Measurements from ENCODE around the gene KRTAP9-7. TPM values are rescaled to one million over a fixed set of nuclear protein-coding genes. Genes with fewer than 3 reads are reported as not detected.

The KRTAP9-7 gene
- total RNA-seq, 2 experiments from 2014 or later: not detected

GRCh38 chr17:41287050-41287449, 11.6 kb downstream of the KRTAP9-7 start:
- Mint-ChIP-seq H3K9me3 (no peaks in the 10 kb centered on the region), H3K4me3 (no peak overlapping the region), H3K27me3 (peaks cover 2% of the 10 kb centered on the region), H3K4me1 (ENCODE audit: low read depth) (peaks cover 8% of the 10 kb centered on the region), H3K36me3 (no peaks in the 10 kb centered on the region), H3K27ac (no peak overlapping the region)
- ChIA-PET CTCF (interaction anchor here (1.3 to 1.9 kb wide), 2 partner anchors 35 to 209 kb away, joined by 3 to 5 read pairs; no protein-coding TSS in a partner anchor), POLR2A (no interaction called here)
- intact Hi-C loops (cut with micrococcal nuclease): no loop called here
- DNase-seq: no peak

DNA sequence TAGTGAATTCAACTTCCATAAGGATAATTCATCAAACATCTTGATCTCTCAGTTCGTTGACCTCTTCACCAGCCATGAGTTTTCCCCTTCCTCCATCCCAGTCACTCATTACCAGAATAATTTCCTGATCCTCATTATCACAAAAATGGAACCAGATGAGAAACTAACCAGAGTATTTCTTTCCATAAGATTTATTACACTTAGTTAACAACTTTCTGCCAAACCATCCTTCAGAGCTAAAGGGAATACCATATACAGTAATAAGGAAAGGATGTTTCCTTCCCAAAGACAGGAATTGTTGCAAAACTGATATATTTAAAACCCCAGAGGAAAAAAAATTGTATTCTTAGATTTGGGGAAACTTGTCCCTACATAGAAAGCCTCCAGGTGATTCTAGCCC, 18.5 kb downstream of the KRTAP9-7 start:
- CTCF ChIA-PET: no interaction called here
- DNase-seq: no peak
- Mint-ChIP-seq H3K27ac (no peak overlapping the region), H3K9me3 (no peaks in the 10 kb centered on the region), H3K4me3 (no peak overlapping the region), H3K36me3 (no peaks in the 10 kb centered on the region), H3K27me3 (peaks cover 2% of the 10 kb centered on the region), H3K4me1 (ENCODE audit: low read depth) (no peaks in the 10 kb centered on the region)
- POLR2A ChIA-PET: no interaction called here
- intact Hi-C loops (cut with micrococcal nuclease): no loop called here

DNA sequence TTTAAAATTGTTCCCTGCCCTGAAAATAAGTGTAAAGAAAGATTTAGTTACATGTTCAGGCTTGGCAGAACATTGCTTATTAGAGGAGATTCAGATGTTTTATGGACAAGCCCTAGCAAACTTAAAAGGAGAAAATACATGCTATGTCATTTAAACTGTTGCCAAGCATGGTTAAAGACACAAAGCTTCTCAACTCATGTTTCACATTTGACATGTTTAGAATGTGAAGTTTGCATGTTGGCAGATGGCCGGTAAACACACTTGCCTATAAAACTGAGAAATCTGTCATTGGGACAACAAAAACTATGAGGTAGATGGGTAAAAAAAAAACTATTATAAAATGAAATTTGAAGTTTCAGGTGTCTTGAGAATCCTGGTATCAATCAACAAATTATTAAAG, 21.3 kb downstream of the KRTAP9-7 start:
- Mint-ChIP-seq H3K4me1 (ENCODE audit: low read depth) (peaks cover 3% of the 10 kb centered on the region), H3K27ac (no peak overlapping the region), H3K4me3 (no peak overlapping the region), H3K36me3 (no peaks in the 10 kb centered on the region), H3K9me3 (peaks cover 3% of the 10 kb centered on the region), H3K27me3 (no peaks in the 10 kb centered on the region)
- DNase-seq: no peak
- CTCF ChIA-PET: no interaction called here
- intact Hi-C loops (cut with micrococcal nuclease): no loop called here
- POLR2A ChIA-PET: no interaction called here

GRCh38 chr17:41298458-41299135, 23.1 kb downstream of the KRTAP9-7 start:
- ChIA-PET POLR2A (no interaction called here), CTCF (no interaction called here)
- intact Hi-C loops (cut with micrococcal nuclease): no loop called here
- Mint-ChIP-seq H3K27me3 (no peaks in the 10 kb centered on the region), H3K27ac (no peak overlapping the region), H3K4me1 (ENCODE audit: low read depth) (peaks cover 3% of the 10 kb centered on the region), H3K4me3 (no peak overlapping the region), H3K36me3 (no peaks in the 10 kb centered on the region), H3K9me3 (peaks cover 3% of the 10 kb centered on the region)
- DNase-seq: no peak

- no peaks in the 10 kb centered on the region for H3K27me3 Mint-ChIP-seq
- H3K27ac Mint-ChIP-seq: no peak overlapping the region
- CTCF ChIA-PET: no interaction called here
- intact Hi-C loops (cut with micrococcal nuclease): no loop called here
- POLR2A ChIA-PET: no interaction called here
- DNase-seq: no peak
- peaks cover 3% of the 10 kb centered on the region for H3K4me1 Mint-ChIP-seq (ENCODE audit: low read depth)
- no peak overlapping the region for H3K4me3 Mint-ChIP-seq
- peaks cover 3% of the 10 kb centered on the region for H3K9me3 Mint-ChIP-seq
- H3K36me3 Mint-ChIP-seq: no peaks in the 10 kb centered on the region
Observed at GRCh38 chr17:41301204-41301790, 25.8 kb downstream of the KRTAP9-7 start.

DNA sequence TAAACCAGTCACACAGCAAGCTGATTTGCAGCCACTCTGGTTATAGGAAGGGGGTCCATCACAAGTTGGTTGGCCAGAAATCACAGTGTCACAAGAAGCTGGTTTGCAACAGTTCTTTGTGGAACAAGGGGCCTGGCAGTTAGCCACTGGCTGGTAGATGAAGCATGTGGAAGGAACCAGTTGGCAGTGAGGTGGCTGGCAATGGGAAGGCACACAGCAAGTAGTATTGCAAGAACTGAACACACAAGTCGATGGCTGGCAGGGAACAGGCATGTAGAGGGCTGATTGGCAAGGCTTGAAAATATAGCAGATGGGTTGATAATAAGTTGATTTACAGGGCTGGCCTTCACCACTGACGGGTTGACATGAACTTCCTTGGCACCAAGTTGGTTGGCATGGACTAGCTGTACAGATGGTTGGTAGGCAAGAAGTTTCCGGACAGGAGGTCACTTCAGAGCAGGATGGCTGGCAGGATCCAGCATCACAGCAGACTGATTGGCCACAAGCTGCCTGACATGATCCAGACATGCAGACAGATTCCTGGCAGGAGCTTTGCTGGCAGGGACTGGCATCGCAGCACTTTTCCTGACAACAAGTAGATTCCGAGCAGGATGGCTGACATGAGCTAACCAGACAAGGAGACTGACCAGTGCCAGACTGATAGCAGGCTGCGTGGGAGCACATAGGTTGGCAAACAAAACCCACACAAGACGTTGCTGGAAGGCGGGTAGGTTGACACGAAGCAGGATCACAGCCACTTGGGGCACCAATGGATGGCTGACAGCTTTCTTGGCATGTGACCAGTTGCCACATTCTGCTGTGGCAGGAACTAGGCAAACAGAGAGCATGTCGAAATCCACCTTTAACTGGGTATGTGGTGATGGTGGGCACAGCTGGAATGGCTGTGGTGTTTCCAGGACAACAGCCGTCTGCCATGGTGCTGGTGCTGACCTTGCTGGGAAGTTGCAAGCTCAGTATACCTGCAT, 26.7 kb downstream of the KRTAP9-7 start, which contains the start of gene KRTAP29-1:
Gene KRTAP29-1 (minus strand): TSS at position 936 of the 986 bp plus-strand sequence. CDS start 0 bp downstream, at position 936.
- Mint-ChIP-seq H3K9me3 (peaks cover 3% of the 10 kb centered on the region), H3K27ac (no peak within 1 kb of the TSS), H3K4me1 (ENCODE audit: low read depth) (peaks cover 11% of the 10 kb centered on the region), H3K36me3 (no peaks in the 10 kb centered on the region), H3K27me3 (no peaks in the 10 kb centered on the region), H3K4me3 (no peak within 1 kb of the TSS)
- POLR2A ChIA-PET: no interaction called here
- CTCF ChIA-PET: no interaction called here
- no peak for DNase-seq
- intact Hi-C loops (cut with micrococcal nuclease): no loop called here

GRCh38 chr17:41302981-41303380, 27.5 kb downstream of the KRTAP9-7 start:
- H3K9me3 Mint-ChIP-seq: peaks cover 3% of the 10 kb centered on the region
- CTCF ChIA-PET: no interaction called here

GRCh38 chr17:41304091-41304490, 28.6 kb downstream of the KRTAP9-7 start:
- no peaks in the 10 kb centered on the region for H3K36me3 Mint-ChIP-seq
- ChIA-PET POLR2A (no interaction called here), CTCF (interaction anchor here (0.7 to 1.5 kb wide), 2 partner anchors 18 to 114 kb away, joined by 3 to 4 read pairs; no protein-coding TSS in a partner anchor)
- no peak overlapping the region for H3K4me3 Mint-ChIP-seq
- no peak for DNase-seq
- intact Hi-C loops (cut with micrococcal nuclease): no loop called here
- H3K9me3 Mint-ChIP-seq: peaks cover 3% of the 10 kb centered on the region
- peaks cover 30% of the 10 kb centered on the region for H3K4me1 Mint-ChIP-seq (ENCODE audit: low read depth)
- H3K27me3 Mint-ChIP-seq: no peaks in the 10 kb centered on the region
- H3K27ac Mint-ChIP-seq: no peak overlapping the region

More at GRCh38 chr17:41302981-41303380, 27.5 kb downstream of the KRTAP9-7 start:
- Mint-ChIP-seq H3K27ac (no peak overlapping the region), H3K4me3 (no peak overlapping the region), H3K36me3 (no peaks in the 10 kb centered on the region), H3K27me3 (no peaks in the 10 kb centered on the region), H3K4me1 (ENCODE audit: low read depth) (peaks cover 19% of the 10 kb centered on the region)
- POLR2A ChIA-PET: no interaction called here
- intact Hi-C loops (cut with micrococcal nuclease): no loop called here
- DNase-seq: no peak

DNA sequence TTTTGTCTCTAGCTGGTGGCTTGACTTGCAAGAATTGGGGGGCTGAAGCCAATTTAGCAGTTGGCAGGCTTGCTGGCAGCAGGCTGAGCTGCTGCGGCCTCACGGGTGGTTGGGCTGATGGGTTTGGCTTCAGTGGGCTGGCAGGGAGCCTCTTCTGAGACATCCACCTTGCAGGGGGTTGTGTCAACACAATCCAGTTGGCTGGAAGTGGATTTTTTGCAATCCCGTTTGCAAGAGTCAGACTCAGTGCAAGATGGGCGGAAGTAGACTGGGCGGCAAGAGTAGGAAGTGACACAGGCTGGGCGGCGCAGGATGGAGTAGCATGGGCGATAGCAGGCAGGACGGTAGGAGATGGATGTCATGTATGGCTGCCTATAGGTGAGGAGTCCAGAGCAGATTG, 32.1 kb downstream of the KRTAP9-7 start:
- H3K27me3 Mint-ChIP-seq: no peaks in the 10 kb centered on the region
- CTCF ChIA-PET: interaction anchor here (0.7 to 1.4 kb wide), 2 partner anchors 14 to 355 kb away, joined by 3 to 6 read pairs; no protein-coding TSS in a partner anchor
- H3K4me1 Mint-ChIP-seq (ENCODE audit: low read depth): peaks cover 46% of the 10 kb centered on the region
- H3K27ac Mint-ChIP-seq: peak overlapping the region; percentile 16
- intact Hi-C loops (cut with micrococcal nuclease): loop anchor here (2.0 kb wide), 2 partner anchors 15 to 31 kb away; no protein-coding TSS in a partner anchor
- no peak for DNase-seq
- POLR2A ChIA-PET: no interaction called here
- no peaks in the 10 kb centered on the region for H3K36me3 Mint-ChIP-seq
- H3K4me3 Mint-ChIP-seq: no peak overlapping the region
- H3K9me3 Mint-ChIP-seq: no peaks in the 10 kb centered on the region

DNA sequence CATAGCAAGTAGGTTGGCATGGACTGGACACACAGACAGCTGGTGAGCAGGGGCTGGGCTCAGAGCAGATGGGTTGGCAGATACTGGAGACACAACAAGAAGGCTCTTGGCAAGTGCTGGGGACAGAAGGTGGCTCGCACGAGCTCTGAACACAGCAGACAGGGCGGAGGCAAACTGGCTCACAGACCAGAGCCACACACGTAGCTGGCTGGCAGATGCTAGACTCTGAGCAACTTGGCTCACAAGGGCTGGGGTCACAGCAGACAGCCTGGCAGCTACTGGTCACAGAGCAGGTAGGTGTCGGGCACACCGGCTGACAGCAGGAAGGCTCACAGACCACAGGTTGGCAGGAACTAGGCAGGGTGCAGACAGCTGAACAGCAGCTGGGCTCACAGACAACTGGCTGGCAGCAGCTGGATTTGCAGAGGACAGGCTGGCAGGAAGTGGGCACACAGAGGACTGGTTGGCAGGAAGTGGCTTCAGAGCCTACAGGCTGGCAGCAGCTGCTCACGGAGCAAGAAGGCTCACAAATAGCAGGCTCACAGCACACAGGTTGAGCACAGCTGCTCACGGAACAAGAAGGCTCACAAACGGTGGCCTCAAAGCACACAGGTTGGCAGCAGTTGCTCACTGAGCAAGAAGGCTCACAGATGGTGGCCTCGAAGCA, 32.9 kb downstream of the KRTAP9-7 start:
- peak overlapping the region; percentile 55 for H3K4me3 Mint-ChIP-seq
- no peaks in the 10 kb centered on the region for H3K9me3 Mint-ChIP-seq
- H3K4me1 Mint-ChIP-seq (ENCODE audit: low read depth): peaks cover 46% of the 10 kb centered on the region
- ChIA-PET POLR2A (no interaction called here), CTCF (interaction anchor here (0.9 to 1.8 kb wide), 5 partner anchors 14 to 402 kb away, joined by 3 to 18 read pairs (median 4); no protein-coding TSS in a partner anchor)
- H3K27me3 Mint-ChIP-seq: no peaks in the 10 kb centered on the region
- no peaks in the 10 kb centered on the region for H3K36me3 Mint-ChIP-seq
- intact Hi-C loops (cut with micrococcal nuclease): loop anchor here (2.0 kb wide), 2 partner anchors 14 to 30 kb away; no protein-coding TSS in a partner anchor
- peak overlapping the region; percentile 82 for H3K27ac Mint-ChIP-seq
- DNase-seq: peak; percentile 80

GRCh38 chr17:41308918-41309359, 33.4 kb downstream of the KRTAP9-7 start, which contains the start of gene KRTAP16-1:
KRTAP16-1 (minus strand) TSS chr17:41309309; CDS start chr17:41309253, 56 bp downstream.
- Mint-ChIP-seq H3K9me3 (no peaks in the 10 kb centered on the region), H3K4me1 (ENCODE audit: low read depth) (peaks cover 46% of the 10 kb centered on the region), H3K27me3 (no peaks in the 10 kb centered on the region), H3K36me3 (no peaks in the 10 kb centered on the region), H3K27ac (peak within 1 kb of the TSS; percentile 82), H3K4me3 (peak within 1 kb of the TSS; percentile 55)
- DNase-seq: peak; percentile 64
- ChIA-PET POLR2A (no interaction called here), CTCF (interaction anchor here (0.9 to 1.8 kb wide), 5 partner anchors 13 to 402 kb away, joined by 3 to 18 read pairs (median 4); no protein-coding TSS in a partner anchor)
- intact Hi-C loops (cut with micrococcal nuclease): loop anchor here (2.0 kb wide), 2 partner anchors 14 to 30 kb away; no protein-coding TSS in a partner anchor
